PC-3 (cell line): Measurements from ENCODE around the gene HOXD10. TPM values are rescaled to one million over a fixed set of nuclear protein-coding genes. Genes with fewer than 3 reads are reported as not detected.

Experiments
- ATAC-seq: fragments of 200-7000 bp; cut with Tn5 transposase; 2 replicates; pipeline ENCODE4 v1.9.1; 2020; ENCODE audit warnings: mild to moderate bottlenecking, moderate library complexity
- BruUV-seq: library from RNA; stranded (reverse); fragments of 400-500 nt; replicated peaks from 2 replicates; lab custom pipeline; 2021; lab: Mats Ljungman, UMichigan
- CTCF ChIA-PET: fragments of 300-600 bp; sonication (Branson Sonifier 250); formaldehyde crosslinking; loops from one replicate; lab custom pipeline; 2022; ENCODE audit warnings: antibody characterized with exemption; lab: Charles Lee
- POLR2A ChIA-PET: fragments of 300-600 bp; sonication (Branson Sonifier 250); formaldehyde crosslinking; loops from one replicate; lab custom pipeline; 2022; ENCODE audit warnings: antibody characterized with exemption; ENCODE audit not compliant: unreplicated experiment; lab: Charles Lee
- DNase-seq: peaks from one replicate; pipeline ENCODE4 v3.0.0-alpha.2; 2015
- H2AFZ ChIP-seq: fragments of 300-600 bp; sonication (generic); 2 replicates; pipeline ENCODE4 v1.6.0; 2016; ENCODE audit warnings: antibody characterized with exemption, low read length
- H3F3A ChIP-seq: fragments of 300-600 bp; sonication (generic); one replicate; pipeline ENCODE4 v1.6.0; 2017; ENCODE audit warnings: antibody characterized with exemption, low read length, control low read depth, mild to moderate bottlenecking; ENCODE audit not compliant: unreplicated experiment
- H3K27ac ChIP-seq: fragments of 300-600 bp; sonication (generic); 2 replicates; pipeline ENCODE4 v1.5.1; 2016; ENCODE audit warnings: mild to moderate bottlenecking, low read length
- H3K27me3 ChIP-seq: fragments of 300-600 bp; sonication (generic); 2 replicates; pipeline ENCODE4 v1.6.1; 2016; ENCODE audit warnings: low read length, mixed read lengths
- H3K36me3 ChIP-seq: fragments of 300-600 bp; sonication (generic); 2 replicates; pipeline ENCODE4 v1.6.1; 2016; ENCODE audit warnings: low read depth, mixed run types, low read length, mixed read lengths
- H3K4me1 ChIP-seq: fragments of 300-600 bp; sonication (generic); 2 replicates; pipeline ENCODE4 v1.5.1; 2016; ENCODE audit warnings: low read length; ENCODE audit not compliant: insufficient read depth
- H3K4me2 ChIP-seq: fragments of 300-600 bp; sonication (generic); 2 replicates; pipeline ENCODE4 v1.6.0; 2016; ENCODE audit warnings: low read length
- H3K4me3 ChIP-seq: fragments of 300-600 bp; sonication (generic); 2 replicates; pipeline ENCODE4 v1.5.1; 2016; ENCODE audit warnings: mild to moderate bottlenecking, low read length, mixed read lengths
- H3K79me2 ChIP-seq: fragments of 300-600 bp; sonication (generic); 2 replicates; pipeline ENCODE4 v1.6.1; 2017; ENCODE audit warnings: low read length, mixed read lengths
- H3K9ac ChIP-seq: fragments of 300-600 bp; sonication (generic); 2 replicates; pipeline ENCODE4 v1.6.0; 2016; ENCODE audit warnings: mild to moderate bottlenecking, low read length
- H3K9me2 ChIP-seq: fragments of 300-600 bp; sonication (generic); replicated peaks from 2 replicates; pipeline ENCODE4 v1.6.1; 2016; ENCODE audit warnings: mixed run types, low read length, mixed read lengths
- H3K9me3 ChIP-seq: fragments of 300-600 bp; sonication (generic); 2 replicates; pipeline ENCODE4 v1.6.1; 2016; ENCODE audit warnings: low read length, mixed read lengths
- H4K20me1 ChIP-seq: fragments of 300-600 bp; sonication (generic); 2 replicates; pipeline ENCODE4 v1.6.1; 2016; ENCODE audit warnings: low read length, mixed read lengths
- EZH2 ChIP-seq: fragments of 300-600 bp; sonication (generic); IDR thresholded peaks from one replicate; pipeline ENCODE4 v1.6.1; 2017; ENCODE audit warnings: antibody characterized with exemption, mild to moderate bottlenecking, low read length; ENCODE audit not compliant: unreplicated experiment
- EZH2phosphoT487 ChIP-seq: fragments of 300-600 bp; sonication (generic); IDR thresholded peaks from 2 replicates; pipeline ENCODE4 v1.6.1; 2018; ENCODE audit warnings: mild to moderate bottlenecking, antibody characterized with exemption, low read length, borderline replicate concordance
- intact Hi-C: fragments of 100-400 bp; cut with micrococcal nuclease; formaldehyde crosslinking; loops from 2 replicates; pipeline ENCODE4 v1.9.0; 2023
- total RNA-seq: library from RNA; depleted of rRNA; stranded (reverse); fragments of >200 nt; gene quantifications from 2 replicates; pipeline ENCODE4 v1.2.3, GENCODE V29; 2014
- TF ChIP-seq, protein P1 (sequence below): fragments of 300-600 bp; sonication (generic); conservative IDR thresholded peaks from 2 replicates; pipeline ENCODE4 v1.5.1; 2017; ENCODE audit warnings: antibody characterized with exemption, low read depth, mild to moderate bottlenecking, low read length

Gene HOXD10
- total RNA-seq, 1 experiment from 2014 or later = not detected

- intact Hi-C loops = loop anchor here (5.0 kb wide), 2 partner anchors 702 to 1037 kb away; no protein-coding TSS in a partner anchor
- ChIA-PET POLR2A (no interaction called here), CTCF (no interaction called here)
Observed at GRCh38 chr2:176109946-176110345, 6.6 kb upstream of the HOXD10 start.

GRCh38 chr2:176110415-176111308 is 5.9 kb upstream of the HOXD10 start:
- H3F3A ChIP-seq = no peaks in the 10 kb centered on the region
- H3K9me2 ChIP-seq = no peaks in the 10 kb centered on the region
- TF ChIP-seq EZH2 = no peak
- no peak for TF ChIP-seq EZH2phosphoT487
- TF ChIP-seq, protein P1, sequence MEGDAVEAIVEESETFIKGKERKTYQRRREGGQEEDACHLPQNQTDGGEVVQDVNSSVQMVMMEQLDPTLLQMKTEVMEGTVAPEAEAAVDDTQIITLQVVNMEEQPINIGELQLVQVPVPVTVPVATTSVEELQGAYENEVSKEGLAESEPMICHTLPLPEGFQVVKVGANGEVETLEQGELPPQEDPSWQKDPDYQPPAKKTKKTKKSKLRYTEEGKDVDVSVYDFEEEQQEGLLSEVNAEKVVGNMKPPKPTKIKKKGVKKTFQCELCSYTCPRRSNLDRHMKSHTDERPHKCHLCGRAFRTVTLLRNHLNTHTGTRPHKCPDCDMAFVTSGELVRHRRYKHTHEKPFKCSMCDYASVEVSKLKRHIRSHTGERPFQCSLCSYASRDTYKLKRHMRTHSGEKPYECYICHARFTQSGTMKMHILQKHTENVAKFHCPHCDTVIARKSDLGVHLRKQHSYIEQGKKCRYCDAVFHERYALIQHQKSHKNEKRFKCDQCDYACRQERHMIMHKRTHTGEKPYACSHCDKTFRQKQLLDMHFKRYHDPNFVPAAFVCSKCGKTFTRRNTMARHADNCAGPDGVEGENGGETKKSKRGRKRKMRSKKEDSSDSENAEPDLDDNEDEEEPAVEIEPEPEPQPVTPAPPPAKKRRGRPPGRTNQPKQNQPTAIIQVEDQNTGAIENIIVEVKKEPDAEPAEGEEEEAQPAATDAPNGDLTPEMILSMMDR = no peak
- H3K36me3 ChIP-seq = no peaks in the 10 kb centered on the region
- DNase-seq (no peak), ATAC-seq (no peak)
- H3K27ac ChIP-seq = no peak overlapping the region
- no peak overlapping the region for H3K9ac ChIP-seq
- H3K27me3 ChIP-seq = peaks cover 40% of the 10 kb centered on the region
- H3K4me2 ChIP-seq = peak overlapping the region; percentile 33
- no TSS peak for BruUV-seq
- peaks cover 4% of the 10 kb centered on the region; the same call in 1 of the 2 replicates for H3K4me1 ChIP-seq
- ChIA-PET CTCF (interaction anchor here (1.0 kb wide), 1 partner anchor 421 kb away, joined by 10 read pairs; no protein-coding TSS in a partner anchor), POLR2A (no interaction called here)
- H3K79me2 ChIP-seq = no peaks in the 10 kb centered on the region
- no peaks in the 10 kb centered on the region for H3K9me3 ChIP-seq
- intact Hi-C loops = loop anchor here (5.0 kb wide), 2 partner anchors 702 to 1037 kb away; no protein-coding TSS in a partner anchor
- no peak overlapping the region for H2AFZ ChIP-seq
- no peak overlapping the region for H3K4me3 ChIP-seq
- H4K20me1 ChIP-seq = no peaks in the 10 kb centered on the region

More at GRCh38 chr2:176109946-176110345, 6.6 kb upstream of the HOXD10 start:
- Histone ChIP-seq H3K27ac (no peak overlapping the region), H3K27me3 (peaks cover 40% of the 10 kb centered on the region), H4K20me1 (no peaks in the 10 kb centered on the region), H3K36me3 (no peaks in the 10 kb centered on the region), H3F3A (no peaks in the 10 kb centered on the region), H3K79me2 (no peaks in the 10 kb centered on the region), H3K4me1 (peaks cover 4% of the 10 kb centered on the region; the same call in 1 of the 2 replicates), H3K4me2 (no peak overlapping the region), H3K9me2 (no peaks in the 10 kb centered on the region), H2AFZ (no peak overlapping the region), H3K4me3 (no peak overlapping the region), H3K9me3 (no peaks in the 10 kb centered on the region), H3K9ac (no peak overlapping the region)
- ATAC-seq (no peak), DNase-seq (no peak)
- no TSS peak for BruUV-seq
- TF ChIP-seq EZH2 (no peak), EZH2phosphoT487 (no peak)
- TF ChIP-seq, protein P1 = no peak
